Neural progenitor cell (in vitro differentiated cells): ENCODE measurements around the gene SPIRE1.

ENCODE experiments used
- EZH2 ChIP-seq: fragments of 200-600 bp; sonication (generic); IDR thresholded peaks from 2 replicates; pipeline ENCODE4 v1.6.1; 2017; ENCODE audit warnings: antibody characterized with exemption, mild to moderate bottlenecking, moderate library complexity
- EZH2phosphoT487 ChIP-seq: fragments of 200-600 bp; sonication (generic); IDR thresholded peaks from 2 replicates; pipeline ENCODE4 v1.6.1; 2017; ENCODE audit warnings: antibody characterized with exemption
- TF ChIP-seq, protein P1 (sequence below): fragments of 200-600 bp; sonication (generic); IDR thresholded peaks from 2 replicates; pipeline ENCODE4 v1.5.1; 2017; ENCODE audit warnings: antibody characterized with exemption, mild to moderate bottlenecking

DNA sequence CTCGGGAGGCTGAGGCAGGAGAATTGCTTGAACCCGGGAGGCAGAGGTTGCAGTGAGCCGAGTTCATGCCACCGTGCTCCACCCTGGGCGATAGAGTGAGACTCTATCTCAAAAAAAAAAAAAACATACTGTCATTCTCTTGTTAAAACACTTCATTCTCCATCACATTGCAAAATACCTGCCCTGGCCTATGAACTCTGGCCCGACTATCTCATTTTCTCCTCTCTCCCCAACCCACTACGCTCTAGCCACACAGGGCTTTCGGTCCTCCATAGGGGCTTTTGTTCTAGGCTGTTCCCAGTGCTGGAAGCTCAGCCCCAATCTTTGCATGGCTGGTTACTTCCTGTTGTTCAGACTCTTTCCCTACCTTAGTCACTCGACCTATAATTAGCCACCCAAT is 34.3 kb upstream of the SPIRE1 start:
- TF ChIP-seq, protein P1, sequence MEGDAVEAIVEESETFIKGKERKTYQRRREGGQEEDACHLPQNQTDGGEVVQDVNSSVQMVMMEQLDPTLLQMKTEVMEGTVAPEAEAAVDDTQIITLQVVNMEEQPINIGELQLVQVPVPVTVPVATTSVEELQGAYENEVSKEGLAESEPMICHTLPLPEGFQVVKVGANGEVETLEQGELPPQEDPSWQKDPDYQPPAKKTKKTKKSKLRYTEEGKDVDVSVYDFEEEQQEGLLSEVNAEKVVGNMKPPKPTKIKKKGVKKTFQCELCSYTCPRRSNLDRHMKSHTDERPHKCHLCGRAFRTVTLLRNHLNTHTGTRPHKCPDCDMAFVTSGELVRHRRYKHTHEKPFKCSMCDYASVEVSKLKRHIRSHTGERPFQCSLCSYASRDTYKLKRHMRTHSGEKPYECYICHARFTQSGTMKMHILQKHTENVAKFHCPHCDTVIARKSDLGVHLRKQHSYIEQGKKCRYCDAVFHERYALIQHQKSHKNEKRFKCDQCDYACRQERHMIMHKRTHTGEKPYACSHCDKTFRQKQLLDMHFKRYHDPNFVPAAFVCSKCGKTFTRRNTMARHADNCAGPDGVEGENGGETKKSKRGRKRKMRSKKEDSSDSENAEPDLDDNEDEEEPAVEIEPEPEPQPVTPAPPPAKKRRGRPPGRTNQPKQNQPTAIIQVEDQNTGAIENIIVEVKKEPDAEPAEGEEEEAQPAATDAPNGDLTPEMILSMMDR = no peak
- TF ChIP-seq EZH2phosphoT487 = no peak
- TF ChIP-seq EZH2 = no peak
